Stimulated activated CD4-positive, alpha-beta T cell treated with anti-CD3 and anti-CD28 coated beads, TNF-alpha, amount 100 ng/mL, for 1 hour (primary cell): ENCODE data around the gene TPX2.
"Not testable (repeated sequence)": the region's sequence is repeated elsewhere in the genome, so short reads cannot be mapped to it uniquely, and the experiment has no call there.

Experiments
- DNase-seq, 3 donors: peaks; one replicate each; pipeline ENCODE4 v3.0.0-alpha.2; 2020; ENCODE audit warnings: low read depth in 3 of 3, low spot score in 1 of 3

TPX2 gene

GRCh38 chr20:31719644-31720485 lies 19.2 kb upstream of the TPX2 start:
- no peak for DNase-seq

- DNase-seq = no peak
Observed at GRCh38 chr20:31720486-31721407, 18.3 kb upstream of the TPX2 start.

- no peak for DNase-seq
Observed at GRCh38 chr20:31721408-31722256, 17.5 kb upstream of the TPX2 start.

GRCh38 chr20:31722257-31723068 lies 16.6 kb upstream of the TPX2 start, which contains the start of gene BCL2L1:
TSS of gene BCL2L1 (minus strand) at chr20:31722868. CDS start at chr20:31722218, 650 bp downstream.
- DNase-seq = peak in 1 of 3 donors; percentile 60

- no peak for DNase-seq
Observed at GRCh38 chr20:31723069-31723318, 16.1 kb upstream of the TPX2 start.

- DNase-seq = peak; percentile 96 to 98 (median 97)
Observed at GRCh38 chr20:31723319-31724078, 15.6 kb upstream of the TPX2 start.

- no peak for DNase-seq
Observed at GRCh38 chr20:31731321-31731717, 7.8 kb upstream of the TPX2 start.

GRCh38 chr20:31739550-31739977 lies 474 bp downstream of the TPX2 start:
- no peak for DNase-seq

GRCh38 chr20:31740208-31740607 lies 1.1 kb downstream of the TPX2 start:
- DNase-seq = no peak

GRCh38 chr20:31740656-31741323 lies 1.7 kb downstream of the TPX2 start:
- DNase-seq = no peak

- DNase-seq = no peak
Observed at GRCh38 chr20:31746068-31746878, 7.2 kb downstream of the TPX2 start.

GRCh38 chr20:31747028-31747427 lies 7.9 kb downstream of the TPX2 start:
- DNase-seq = not testable (repeated sequence)

GRCh38 chr20:31747640-31748039 lies 8.6 kb downstream of the TPX2 start:
- DNase-seq = no peak

- DNase-seq = no peak
Observed at GRCh38 chr20:31749223-31749622, 10.1 kb downstream of the TPX2 start.

- no peak for DNase-seq
Observed at GRCh38 chr20:31751126-31751525, 12.0 kb downstream of the TPX2 start.

GRCh38 chr20:31757254-31757653 lies 18.2 kb downstream of the TPX2 start:
- DNase-seq = no peak

- no peak for DNase-seq
Observed at GRCh38 chr20:31758521-31758920, 19.4 kb downstream of the TPX2 start.

- DNase-seq = no peak
Observed at GRCh38 chr20:31758991-31759390, 19.9 kb downstream of the TPX2 start.
